Omental fat pad (tissue), 4 donors: ENCODE measurements around the gene MTA3. TPM values are rescaled to one million over a fixed set of nuclear protein-coding genes. Genes with fewer than 3 reads are reported as not detected.

ENCODE experiments used
- ATAC-seq: fragments of 150-250 bp; one replicate; pipeline ENCODE4 v1.9.1; 2016; ENCODE audit warnings: mild to moderate bottlenecking, moderate library complexity; ENCODE audit not compliant: low FRiP score
- DNase-seq: peaks from one replicate; pipeline ENCODE4 v3.0.0-alpha.2; 2019; ENCODE audit warnings: low spot score
- CTCF ChIP-seq, 3 donors: fragments of 450-650 bp; IDR thresholded peaks; one replicate each; pipeline ENCODE4 v1.5.1; 2016 to 2017; ENCODE audit warnings: antibody characterized with exemption in 3 of 3, mild to moderate bottlenecking in 3 of 3, moderate library complexity in 2 of 3
- total RNA-seq, 4 donors: library from RNA; depleted of rRNA; stranded (reverse); fragments of >200 nt; gene quantifications; one replicate each; pipeline ENCODE4 v1.1.0, GENCODE V29; 2016

The MTA3 gene
- total RNA-seq, 4 donors from 2014 or later, result 10.8 to 36.6 (median 25.2) TPM

- TF ChIP-seq CTCF (IDR thresholded peaks at IDR 0.05), result no peak
- no peak for DNase-seq
- no peak for ATAC-seq
Measured at GRCh38 chr2:42796427-42797248, 228.2 kb downstream of the MTA3 start.

- ATAC-seq, result no peak
- no peak for TF ChIP-seq CTCF (IDR thresholded peaks at IDR 0.05)
- DNase-seq, result no peak
Measured at GRCh38 chr2:42797281-42797680, 228.8 kb downstream of the MTA3 start.

- no peak for DNase-seq
- no peak for ATAC-seq
- no peak for TF ChIP-seq CTCF (IDR thresholded peaks at IDR 0.05)
Measured at GRCh38 chr2:42799881-42800280, 231.4 kb downstream of the MTA3 start.

GRCh38 chr2:42800461-42800962, 232.1 kb downstream of the MTA3 start:
- DNase-seq, result no peak
- no peak for ATAC-seq
- TF ChIP-seq CTCF (IDR thresholded peaks at IDR 0.05), result no peak

- no peak for DNase-seq
- ATAC-seq, result no peak
- TF ChIP-seq CTCF (IDR thresholded peaks at IDR 0.05), result no peak
Measured at GRCh38 chr2:42800981-42801380, 232.5 kb downstream of the MTA3 start.

GRCh38 chr2:42801381-42801780, 232.9 kb downstream of the MTA3 start:
- DNase-seq (no peak), ATAC-seq (no peak)
- TF ChIP-seq CTCF (IDR thresholded peaks at IDR 0.05), result no peak

- ATAC-seq (no peak), DNase-seq (no peak)
- no peak for TF ChIP-seq CTCF (IDR thresholded peaks at IDR 0.05)
Measured at GRCh38 chr2:42802150-42802549, 233.7 kb downstream of the MTA3 start.
